Effector memory CD4-positive, alpha-beta T cell (primary cell): ENCODE data around the gene TSNAXIP1.

ENCODE experiments used
- DNase-seq, 3 donors: peaks; one replicate each; pipeline ENCODE4 v3.0.0-alpha.2; 2020
- H3K27ac ChIP-seq: 2 replicates; pipeline ENCODE4 v1.7.0; 2013; ENCODE audit warnings: mild to moderate bottlenecking, low read length, moderate library complexity; ENCODE audit not compliant: insufficient read depth, poor library complexity, severe bottlenecking
- H3K27me3 ChIP-seq: replicated peaks from 2 replicates; pipeline ENCODE4 v1.7.0; 2013; ENCODE audit warnings: mild to moderate bottlenecking, low read length; ENCODE audit not compliant: insufficient read depth, control insufficient read depth, poor library complexity, severe bottlenecking
- H3K36me3 ChIP-seq: 2 replicates; pipeline ENCODE4 v1.7.0; 2013; ENCODE audit warnings: mild to moderate bottlenecking, low read length, moderate library complexity; ENCODE audit not compliant: control insufficient read depth, insufficient read depth
- H3K4me1 ChIP-seq: 2 replicates; pipeline ENCODE4 v1.7.0; 2013; ENCODE audit warnings: low read length, mild to moderate bottlenecking; ENCODE audit not compliant: control insufficient read depth, insufficient read depth, poor library complexity, severe bottlenecking
- H3K4me3 ChIP-seq: 2 replicates; pipeline ENCODE4 v1.7.0; 2013; ENCODE audit warnings: low read length, low read depth, mild to moderate bottlenecking; ENCODE audit not compliant: insufficient read depth, poor library complexity, severe bottlenecking
- H3K9me3 ChIP-seq: 2 replicates; pipeline ENCODE4 v1.7.0; 2013; ENCODE audit warnings: mild to moderate bottlenecking, low read length, moderate library complexity; ENCODE audit not compliant: control insufficient read depth

The TSNAXIP1 gene

DNA sequence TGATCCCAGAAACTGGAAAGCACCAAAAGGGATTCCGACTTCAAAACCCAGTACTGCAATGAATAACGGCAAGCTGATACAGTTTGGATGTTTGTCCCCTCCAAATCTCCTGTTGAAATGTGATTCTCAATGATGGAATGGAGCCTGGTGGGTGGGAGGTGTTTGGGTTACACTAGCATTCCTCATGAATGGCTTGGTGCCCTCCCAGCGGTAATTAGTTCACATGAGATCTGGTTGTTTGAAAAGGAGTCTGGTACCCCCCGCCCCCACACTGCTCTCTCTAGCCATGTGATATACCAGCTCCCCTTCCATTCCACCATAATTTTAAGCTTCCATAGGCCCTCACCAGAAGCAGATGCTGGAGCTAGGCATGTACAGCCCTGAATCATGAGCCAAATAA lies 40.4 kb upstream of the TSNAXIP1 start:
- no peak overlapping the region for H3K4me3 ChIP-seq
- no peak overlapping the region for H3K27ac ChIP-seq
- peaks cover 12% of the 10 kb centered on the region for H3K36me3 ChIP-seq
- no peaks in the 10 kb centered on the region for H3K27me3 ChIP-seq
- no peaks in the 10 kb centered on the region for H3K9me3 ChIP-seq
- no peak for DNase-seq
- H3K4me1 ChIP-seq: no peaks in the 10 kb centered on the region

DNA sequence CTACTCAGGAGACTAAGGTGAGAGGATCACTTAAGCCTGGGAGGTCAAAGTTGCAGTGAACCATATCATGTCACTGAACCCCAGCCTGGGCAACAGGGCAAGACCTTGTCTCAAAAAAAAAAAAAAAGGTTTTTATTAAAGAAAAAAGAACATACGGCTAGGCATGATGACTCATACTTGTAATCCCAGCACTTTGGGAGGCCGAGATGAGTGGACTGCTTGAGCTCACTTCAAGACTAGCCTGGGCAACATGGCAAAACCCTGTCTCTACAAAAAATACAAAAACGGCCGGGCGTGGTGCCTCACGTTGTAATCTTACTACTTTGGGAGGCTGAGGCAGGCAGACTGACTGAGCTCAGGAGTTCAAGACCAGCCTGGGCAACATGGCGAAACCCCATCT lies 38.7 kb upstream of the TSNAXIP1 start:
- no peak for DNase-seq
- Histone ChIP-seq H3K36me3 (peaks cover 11% of the 10 kb centered on the region), H3K27ac (no peak overlapping the region), H3K27me3 (no peaks in the 10 kb centered on the region), H3K9me3 (no peaks in the 10 kb centered on the region), H3K4me3 (no peak overlapping the region), H3K4me1 (no peaks in the 10 kb centered on the region)

DNA sequence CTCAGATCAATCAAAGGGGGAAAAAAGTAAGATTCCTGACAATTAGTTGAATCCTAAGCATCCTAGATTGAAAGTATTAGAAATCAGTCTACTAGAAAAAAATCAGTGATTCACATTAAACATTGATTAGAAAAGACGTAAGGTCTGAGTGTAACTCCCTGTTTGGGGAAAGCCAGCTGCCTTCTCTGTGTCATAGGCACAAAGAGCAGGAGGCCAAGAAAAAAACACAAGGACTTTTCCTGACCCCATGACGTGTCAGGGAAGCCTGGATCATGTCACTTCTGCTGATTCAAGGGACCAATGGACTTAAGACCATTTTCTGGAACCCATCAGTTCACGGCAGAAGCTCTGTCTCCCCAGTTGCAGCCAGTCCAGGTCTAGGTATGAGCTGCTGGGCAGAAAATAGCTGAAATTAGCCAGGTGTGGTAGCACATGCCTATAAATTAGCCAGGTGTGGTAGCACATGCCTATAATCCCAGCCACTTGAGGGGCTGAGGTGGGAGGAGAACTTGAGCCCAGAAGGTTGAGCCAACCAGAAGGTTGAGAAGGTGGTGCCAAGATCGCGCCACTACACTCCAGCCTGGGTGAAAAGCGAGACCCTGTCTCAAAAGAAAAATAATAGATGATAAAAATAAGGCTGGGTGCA lies 36.2 kb upstream of the TSNAXIP1 start:
- Histone ChIP-seq H3K4me1 (no peaks in the 10 kb centered on the region), H3K36me3 (peaks cover 9% of the 10 kb centered on the region), H3K4me3 (no peak overlapping the region), H3K27me3 (no peaks in the 10 kb centered on the region), H3K27ac (no peak overlapping the region), H3K9me3 (no peaks in the 10 kb centered on the region)
- DNase-seq: no peak

DNA sequence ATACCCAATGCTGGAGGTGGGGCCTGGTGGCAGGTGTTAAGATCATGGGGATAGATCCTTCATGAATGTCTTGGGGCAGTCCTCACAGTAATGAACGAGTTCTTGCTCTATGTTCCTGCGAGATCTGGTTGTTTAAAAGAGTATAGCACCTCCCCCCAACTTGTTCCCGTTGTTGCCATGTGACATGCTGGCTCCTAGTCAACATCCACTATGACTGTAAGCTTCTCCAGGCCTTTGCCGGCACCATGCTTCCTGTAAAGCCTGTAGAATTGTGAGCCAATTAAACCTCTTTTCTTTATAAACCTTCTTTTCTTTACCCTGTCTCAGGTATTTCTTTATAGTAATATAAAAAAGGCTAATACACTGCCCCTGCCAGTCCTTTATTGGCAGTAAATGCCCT lies 33.6 kb upstream of the TSNAXIP1 start:
- Histone ChIP-seq H3K4me1 (no peaks in the 10 kb centered on the region), H3K36me3 (peaks cover 9% of the 10 kb centered on the region), H3K27me3 (no peaks in the 10 kb centered on the region), H3K9me3 (no peaks in the 10 kb centered on the region), H3K4me3 (no peak overlapping the region), H3K27ac (no peak overlapping the region)
- DNase-seq: no peak

GRCh38 chr16:67773569-67774456 lies 32.9 kb upstream of the TSNAXIP1 start:
- H3K4me1 ChIP-seq: no peaks in the 10 kb centered on the region
- H3K27me3 ChIP-seq: no peaks in the 10 kb centered on the region
- no peak overlapping the region for H3K4me3 ChIP-seq
- H3K9me3 ChIP-seq: no peaks in the 10 kb centered on the region
- peaks cover 9% of the 10 kb centered on the region for H3K36me3 ChIP-seq
- no peak for DNase-seq
- H3K27ac ChIP-seq: no peak overlapping the region

DNA sequence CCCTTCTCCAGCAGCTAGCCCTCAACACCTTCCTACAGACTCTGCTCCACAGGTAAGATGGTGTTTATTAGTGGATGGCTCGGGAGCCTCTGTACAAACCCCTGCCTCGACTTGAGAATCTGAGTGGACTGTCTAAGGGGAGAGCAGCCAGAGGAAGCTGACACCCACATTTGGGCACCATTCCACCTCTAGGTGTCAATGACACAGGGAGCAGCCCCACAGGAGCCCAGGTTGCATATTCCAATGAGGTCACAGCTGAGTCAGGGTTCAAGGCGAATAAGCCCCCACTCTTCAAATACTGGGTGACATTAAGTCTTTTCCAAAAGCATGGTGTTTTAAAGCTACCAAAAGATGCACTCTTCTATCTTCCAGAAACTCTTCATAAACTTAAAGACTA lies 32.2 kb upstream of the TSNAXIP1 start:
- no peak for DNase-seq
- Histone ChIP-seq H3K27ac (no peak overlapping the region), H3K36me3 (peaks cover 9% of the 10 kb centered on the region), H3K4me1 (peaks cover 3% of the 10 kb centered on the region), H3K9me3 (no peaks in the 10 kb centered on the region), H3K27me3 (no peaks in the 10 kb centered on the region), H3K4me3 (no peak overlapping the region)

DNA sequence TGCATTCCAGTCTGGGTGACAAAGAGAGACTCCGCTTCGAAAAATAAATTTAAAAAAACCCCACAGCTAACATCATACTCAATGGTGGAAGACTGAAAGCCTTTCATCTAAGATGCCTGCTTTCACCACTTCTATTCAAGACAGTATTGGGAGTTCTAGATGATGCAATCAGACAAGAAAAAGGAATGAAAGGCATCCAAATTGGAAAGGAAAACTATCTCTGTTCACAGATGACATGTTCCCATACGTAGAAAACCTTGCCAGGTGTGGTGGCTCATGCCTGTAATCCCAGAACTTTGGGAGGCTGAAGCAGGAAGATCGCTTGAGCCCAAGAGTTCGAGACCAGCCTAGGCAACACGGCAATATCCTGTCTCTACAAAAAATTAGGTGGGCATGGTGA lies 31.4 kb upstream of the TSNAXIP1 start:
- H3K4me1 ChIP-seq: peaks cover 7% of the 10 kb centered on the region
- H3K4me3 ChIP-seq: no peak overlapping the region
- no peaks in the 10 kb centered on the region for H3K9me3 ChIP-seq
- no peak overlapping the region for H3K27ac ChIP-seq
- H3K36me3 ChIP-seq: peaks cover 5% of the 10 kb centered on the region
- DNase-seq: no peak
- H3K27me3 ChIP-seq: no peaks in the 10 kb centered on the region

GRCh38 chr16:67779256-67780014 lies 27.3 kb upstream of the TSNAXIP1 start:
- Histone ChIP-seq H3K4me3 (no peak overlapping the region), H3K9me3 (no peaks in the 10 kb centered on the region), H3K27ac (no peak overlapping the region), H3K4me1 (peaks cover 11% of the 10 kb centered on the region), H3K27me3 (no peaks in the 10 kb centered on the region), H3K36me3 (no peaks in the 10 kb centered on the region)
- DNase-seq: no peak

- no peak for DNase-seq
- Histone ChIP-seq H3K36me3 (no peaks in the 10 kb centered on the region), H3K27ac (no peak overlapping the region), H3K27me3 (no peaks in the 10 kb centered on the region), H3K4me3 (no peak overlapping the region), H3K9me3 (no peaks in the 10 kb centered on the region), H3K4me1 (peaks cover 11% of the 10 kb centered on the region)
Observed at GRCh38 chr16:67780847-67781564, 25.7 kb upstream of the TSNAXIP1 start.
